Measurements from ENCODE around the gene TEX29.

The TEX29 gene

GRCh38 chr13:111344471-111345191 lies 24.2 kb downstream of the TEX29 start:
- DNase-seq, result peak; percentile 69

DNA sequence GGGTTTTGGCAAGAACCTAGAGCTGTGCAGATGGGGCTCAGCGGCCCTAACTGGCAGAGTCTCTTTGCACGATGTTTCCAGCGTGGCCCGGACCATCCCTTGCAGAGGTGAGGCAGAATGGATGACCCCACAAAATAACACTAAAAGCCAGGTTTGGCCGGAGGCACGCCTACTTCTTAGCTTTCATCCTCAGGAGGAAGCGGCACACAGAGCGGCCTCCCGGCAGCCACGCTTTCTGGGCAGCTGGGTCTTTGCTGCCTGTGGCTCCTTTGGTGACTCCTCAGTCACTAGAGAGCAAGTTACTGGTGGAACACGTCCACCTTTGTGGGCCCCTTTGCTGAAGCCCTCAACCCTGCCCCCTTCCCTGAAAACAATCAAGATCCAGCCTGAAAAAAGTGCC lies 25.2 kb downstream of the TEX29 start:
- no peak for DNase-seq

- no peak for DNase-seq
Measured at GRCh38 chr13:111346101-111346680, 25.7 kb downstream of the TEX29 start.

DNA sequence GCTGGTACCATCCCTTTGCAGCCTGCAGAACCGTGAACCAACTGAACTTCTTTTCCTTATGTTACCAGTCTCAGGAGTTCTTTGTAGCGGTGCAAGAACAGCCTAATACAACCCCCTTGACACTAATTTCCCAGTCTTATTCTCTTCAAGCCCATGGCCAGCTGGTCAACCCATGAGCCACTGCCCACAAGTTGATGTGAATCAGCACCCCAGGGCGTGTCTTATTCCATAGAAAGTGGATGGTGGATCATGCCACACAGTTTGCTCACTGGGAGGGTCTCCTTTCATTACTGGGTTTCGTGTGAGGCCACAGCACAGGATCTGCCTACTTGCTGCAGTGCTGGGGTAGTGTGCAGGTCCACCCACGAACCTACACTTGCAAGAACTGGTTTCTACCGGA lies 27.0 kb downstream of the TEX29 start:
- no peak for DNase-seq

GRCh38 chr13:111353508-111353907 lies 33.1 kb downstream of the TEX29 start:
- no peak for DNase-seq

GRCh38 chr13:111354789-111355188 lies 34.3 kb downstream of the TEX29 start:
- DNase-seq, result no peak

DNA sequence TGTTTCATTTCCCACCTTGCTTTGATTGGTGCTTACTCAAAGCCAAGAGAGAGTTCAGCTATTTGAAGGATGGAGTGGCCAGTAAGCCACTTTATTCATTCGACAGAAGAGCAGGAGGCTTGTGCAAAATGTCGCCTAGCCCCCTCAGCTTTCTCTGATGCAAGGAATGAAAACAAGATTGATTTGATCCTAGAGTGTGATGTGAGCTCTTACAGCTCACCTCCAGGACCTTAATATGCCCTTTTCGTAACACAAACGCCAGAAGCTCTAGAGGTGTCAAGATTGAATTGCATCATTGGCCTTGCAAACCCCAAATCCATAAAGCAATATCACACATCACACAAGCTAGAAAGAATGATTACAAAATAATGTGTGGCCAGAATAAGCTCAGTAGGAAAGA lies 36.4 kb downstream of the TEX29 start:
- DNase-seq, result no peak

GRCh38 chr13:111359237-111359915 lies 38.9 kb downstream of the TEX29 start:
- peak; percentile 53 for DNase-seq

- DNase-seq, result no peak
Measured at GRCh38 chr13:111359930-111360329, 39.5 kb downstream of the TEX29 start.

- DNase-seq, result no peak
Measured at GRCh38 chr13:111360452-111360851, 40.0 kb downstream of the TEX29 start.

GRCh38 chr13:111361046-111361872 lies 40.8 kb downstream of the TEX29 start:
- DNase-seq, result no peak

GRCh38 chr13:111361873-111362648 lies 41.6 kb downstream of the TEX29 start:
- no peak for DNase-seq

DNA sequence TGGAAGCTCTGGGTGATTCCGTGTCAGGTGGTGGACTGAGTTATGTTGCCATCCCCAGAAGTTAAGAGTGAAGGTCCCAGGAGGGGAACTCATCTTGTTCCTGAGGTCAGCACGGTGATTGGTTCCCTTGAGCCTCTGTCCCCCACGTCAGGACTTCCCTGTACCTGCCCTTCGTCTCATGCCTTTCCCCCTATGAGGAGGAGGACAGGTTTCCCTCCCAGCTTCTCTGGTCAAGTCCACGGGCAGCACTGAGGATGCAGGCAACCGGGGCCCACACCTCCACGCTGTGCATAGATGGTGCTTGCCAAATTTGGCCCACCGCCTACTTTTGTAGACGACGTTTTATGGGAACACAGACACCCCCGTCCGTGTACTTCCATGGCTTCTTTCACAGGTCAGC lies 42.7 kb downstream of the TEX29 start:
- DNase-seq, result no peak

- DNase-seq, result no peak
Measured at GRCh38 chr13:111363591-111363990, 43.1 kb downstream of the TEX29 start.

DNA sequence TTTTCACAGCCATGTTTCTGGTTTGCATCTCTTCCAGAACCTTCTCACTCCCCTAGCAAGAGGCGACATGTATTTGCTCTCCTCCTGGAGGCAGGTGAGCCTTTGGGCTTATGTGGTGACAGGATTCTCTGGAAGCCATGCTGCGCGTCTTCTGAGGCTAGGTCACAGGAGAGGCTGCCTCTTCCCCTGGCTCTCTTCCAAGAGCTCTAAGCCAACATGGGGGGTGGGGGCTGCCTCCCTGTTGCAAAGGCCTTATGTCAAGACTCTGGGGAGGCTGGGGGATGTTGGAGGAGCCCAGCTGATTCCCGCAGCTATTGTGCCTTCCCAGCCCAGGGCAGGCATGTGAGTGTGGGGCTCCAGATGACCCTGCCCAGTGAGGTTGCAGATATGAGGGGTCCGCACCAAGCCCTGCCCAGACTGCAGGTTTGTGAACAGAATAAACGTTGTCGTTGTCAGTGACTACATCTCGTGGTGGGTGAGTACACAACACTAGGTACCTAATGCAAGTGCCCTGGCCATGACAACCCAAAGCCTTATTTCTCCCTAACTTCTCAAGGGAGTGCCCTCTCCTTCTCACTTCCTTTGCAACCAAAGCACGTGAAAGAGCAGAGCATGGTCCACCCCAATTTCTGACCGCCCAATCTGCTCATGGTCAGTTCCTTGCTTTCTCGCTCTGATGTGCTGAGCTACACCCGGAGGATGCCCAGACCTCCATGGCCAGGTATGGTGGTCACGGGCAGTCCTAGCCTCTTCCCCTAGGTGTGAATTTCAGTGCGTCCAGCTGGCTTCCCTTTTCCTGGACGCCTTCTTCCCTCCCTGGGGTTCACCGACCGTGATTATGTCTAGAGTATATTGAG lies 44.9 kb downstream of the TEX29 start:
- no peak for DNase-seq

- no peak for DNase-seq
Measured at GRCh38 chr13:111367340-111367739, 46.9 kb downstream of the TEX29 start.

DNA sequence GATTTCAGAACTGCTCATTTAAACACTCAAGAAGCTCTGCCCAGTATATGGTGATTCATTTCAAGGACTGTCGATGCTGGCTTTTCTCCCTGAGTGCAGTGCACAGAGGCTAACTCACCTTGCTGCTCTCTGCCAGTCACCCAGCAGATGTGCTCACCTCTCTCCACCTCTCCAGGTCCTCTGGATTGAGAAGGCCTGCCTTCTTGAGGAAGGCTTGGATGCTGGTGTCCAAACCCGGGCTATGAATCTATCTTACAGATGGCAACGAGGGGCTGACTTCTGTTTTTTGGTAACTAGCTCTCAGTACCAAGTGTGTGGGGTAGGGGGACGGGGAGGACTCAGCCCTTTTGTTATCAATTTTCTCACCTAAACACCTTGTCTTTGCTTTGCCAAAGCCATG lies 47.6 kb downstream of the TEX29 start:
- no peak for DNase-seq

- no peak for DNase-seq
Measured at GRCh38 chr13:111370147-111370546, 49.7 kb downstream of the TEX29 start.

DNA sequence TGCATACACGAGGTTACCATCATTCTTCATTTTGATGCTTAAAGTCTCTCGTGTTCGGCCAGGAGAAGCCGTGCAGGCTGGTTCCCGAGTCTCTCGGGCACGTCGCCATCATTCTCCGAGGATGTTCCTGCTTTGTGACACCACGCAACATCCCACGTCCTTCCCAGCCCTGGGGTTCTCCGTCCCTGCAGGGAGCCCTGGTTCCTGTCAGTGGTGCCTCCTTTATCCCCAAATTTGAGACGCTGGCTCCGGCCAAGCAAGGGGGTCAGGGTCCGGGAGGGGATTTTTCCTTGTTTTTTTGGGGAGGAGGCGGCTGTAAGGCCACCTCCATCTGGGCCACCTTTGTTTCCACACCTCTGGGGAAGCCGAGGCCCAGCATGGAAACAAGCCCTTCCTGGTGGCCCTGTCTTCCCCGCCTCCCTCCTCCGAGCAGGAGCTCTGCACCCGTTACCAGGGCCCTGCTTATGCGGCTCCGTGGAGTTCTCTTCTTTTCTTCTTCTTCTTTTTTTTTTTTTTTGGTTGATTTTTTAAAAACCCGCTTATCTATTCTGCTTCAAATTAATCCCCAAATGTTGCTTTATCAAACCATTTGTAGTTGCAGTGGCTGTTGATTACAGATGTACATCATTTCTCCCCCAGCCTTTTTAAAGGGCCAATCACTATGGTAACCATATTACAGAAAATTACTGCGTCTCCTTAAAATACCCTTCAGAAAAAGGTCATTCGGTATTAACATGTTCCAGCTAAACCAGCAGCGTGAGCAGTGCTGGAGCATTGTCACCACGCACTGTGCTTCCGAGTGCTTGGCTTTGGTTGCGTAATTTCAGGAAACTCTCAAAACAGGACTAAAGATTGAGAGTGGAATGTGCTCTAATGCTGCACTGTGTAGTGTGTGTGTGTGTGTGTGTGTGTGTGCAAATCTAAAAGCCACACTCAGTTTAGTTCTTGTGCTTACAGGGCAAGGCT lies 50.4 kb downstream of the TEX29 start:
- peak; percentile 2 for DNase-seq

DNA sequence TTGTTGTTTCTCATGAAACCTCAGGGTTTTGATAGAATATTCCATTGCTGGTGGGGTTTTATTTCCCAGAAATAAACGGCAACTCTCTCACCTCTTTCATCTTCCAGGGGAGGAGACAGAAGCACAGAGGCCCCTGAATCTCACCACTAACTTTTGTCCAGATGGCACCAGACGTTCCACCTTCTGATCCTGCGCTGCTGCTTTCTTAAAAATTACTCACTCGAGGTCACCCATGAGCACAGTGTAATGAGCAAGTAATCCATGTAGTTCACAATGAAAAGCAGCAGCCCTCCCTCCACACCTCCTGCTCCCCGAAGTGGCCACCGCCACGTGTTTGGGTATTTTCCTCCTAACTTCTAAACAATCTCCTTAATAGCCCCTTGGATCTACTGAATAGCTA lies 51.3 kb downstream of the TEX29 start:
- no peak for DNase-seq

All from fibroblast of upper back skin (primary cell).